Naive thymus-derived CD8-positive, alpha-beta T cell (primary cell): ENCODE results near the gene BCR. TPM values are rescaled to one million over a fixed set of nuclear protein-coding genes. Genes with fewer than 3 reads are reported as not detected.

Experiments used
- ATAC-seq, 2 donors: fragments of 150-1000 bp; cut with Tn5 transposase in 1 of 2; sonication (Bioruptor Pico), chemical (Tn5 transposase) in 1 of 2; 1 replicate in 1 of 2; 2 replicates in 1 of 2; pipeline ENCODE4 v1.10.0; 2021; ENCODE audit warnings: mild to moderate bottlenecking in 2 of 2, moderate library complexity in 2 of 2
- POLR2A ChIA-PET: fragments of 350-600 bp; sonication (Branson Sonifier 250); formaldehyde crosslinking; loops from one replicate; lab custom pipeline; 2021; ENCODE audit warnings: antibody characterized with exemption; lab: Charles Lee
- DNase-seq, 10 donors: peaks; one replicate each; pipeline versions ENCODE4 v3.0.0 to v3.0.0-alpha.2; 2020 to 2022
- H3K27ac Mint-ChIP-seq, 10 donors: one replicate each; pipeline ENCODE4 v1.8.0; 2020 to 2022; ENCODE audit warnings: mild to moderate bottlenecking in 10 of 10, mixed read lengths in 10 of 10, moderate library complexity in 4 of 10, inconsistent platforms in 1 of 10
- H3K27me3 Mint-ChIP-seq, 5 donors: one replicate each; pipeline ENCODE4 v1.8.0; 2021 to 2022; ENCODE audit warnings: mixed read lengths in 5 of 5
- H3K36me3 Mint-ChIP-seq, 3 donors: one replicate each; pipeline ENCODE4 v1.8.0; 2020 to 2022; ENCODE audit warnings: mixed read lengths in 3 of 3, mild to moderate bottlenecking in 2 of 3, inconsistent platforms in 1 of 3
- H3K4me1 Mint-ChIP-seq, 4 donors: one replicate each; pipeline ENCODE4 v1.8.0; 2021 to 2022; ENCODE audit warnings: mixed read lengths in 4 of 4
- H3K4me3 Mint-ChIP-seq, 10 donors: one replicate each; pipeline ENCODE4 v1.8.0; 2020 to 2022; ENCODE audit warnings: mild to moderate bottlenecking in 10 of 10, mixed read lengths in 10 of 10, moderate library complexity in 6 of 10, inconsistent platforms in 1 of 10
- H3K9me3 Mint-ChIP-seq, 9 donors: one replicate each; pipeline ENCODE4 v1.8.0; 2020 to 2022; ENCODE audit warnings: mixed read lengths in 9 of 9, mild to moderate bottlenecking in 3 of 9, inconsistent platforms in 1 of 9, moderate library complexity in 1 of 9
- polyA plus RNA-seq, 3 donors: library from polyadenylated mRNA; unstranded; fragments of 300-500 nt; fragmentation: Illumina TruSeq; gene quantifications; one replicate each; pipeline ENCODE4 v1.2.3, GENCODE V29; 2021
- total RNA-seq, 8 experiments: library from RNA in 2 of 8; stranded (reverse) in 2 of 8; gene quantifications; one replicate each; pipeline ENCODE4 v1.2.3 and lab custom pipeline; 2021 to 2026

The BCR gene
- total and polyA plus RNA-seq, 5 experiments from 2014 or later = 3.8 to 76.9 (median 18.3) TPM

DNA sequence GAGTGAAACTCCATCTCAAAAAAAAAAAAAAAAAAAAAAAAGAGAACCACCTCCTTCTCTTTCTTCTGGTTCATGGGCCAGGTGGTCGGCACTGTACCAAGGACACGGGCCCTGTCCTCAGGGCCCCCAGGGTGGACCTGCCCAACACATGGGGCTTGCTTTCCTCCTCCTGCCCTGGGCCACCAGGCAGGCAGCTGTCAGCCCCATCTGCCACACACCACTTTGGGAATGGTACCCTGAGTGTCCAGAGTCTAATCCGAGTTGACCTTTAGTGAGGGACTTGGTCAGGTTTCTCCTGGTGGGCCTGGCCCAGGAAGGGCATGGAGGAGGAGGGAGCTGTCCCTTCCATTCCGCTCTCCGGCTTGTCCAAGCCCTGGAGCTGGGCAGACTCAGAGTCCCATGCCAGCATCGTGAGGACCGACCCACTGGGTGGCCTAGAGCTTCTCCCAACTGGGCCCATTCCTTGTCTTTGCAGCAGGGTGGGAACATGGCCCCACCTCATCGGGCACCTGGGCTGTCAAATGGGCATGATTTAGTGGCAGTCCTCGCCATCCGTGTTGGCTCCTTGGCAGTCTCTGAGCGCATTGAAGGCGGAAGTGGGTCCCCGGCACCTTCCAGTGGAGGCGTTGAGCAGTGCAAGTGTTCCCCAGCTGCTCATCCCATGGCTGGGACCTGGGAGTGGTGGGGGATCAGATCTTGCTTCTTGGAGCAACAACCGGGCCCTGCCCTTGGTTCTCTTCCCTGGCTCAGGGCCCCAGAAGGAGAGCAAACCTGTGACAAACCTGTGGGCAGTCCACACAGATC is 94.8 kb downstream of the BCR start:
- H3K27me3 Mint-ChIP-seq = no peaks in the 10 kb centered on the region
- no peak overlapping the region for H3K4me3 Mint-ChIP-seq
- POLR2A ChIA-PET = no interaction called here
- no peak for ATAC-seq
- peaks cover 0 to 44% (median 4%) of the 10 kb centered on the region in 4 donors for H3K4me1 Mint-ChIP-seq
- H3K36me3 Mint-ChIP-seq = peaks cover 0 to 54% (median 2%) of the 10 kb centered on the region in 3 donors
- no peak for DNase-seq
- H3K27ac Mint-ChIP-seq = peak overlapping the region in 4 of 10 donors; percentile 19 to 92 (median 44)
- no peaks in the 10 kb centered on the region for H3K9me3 Mint-ChIP-seq

- Mint-ChIP-seq H3K4me1 (peaks cover under 1 to 43% (median 8%) of the 10 kb centered on the region in 4 donors), H3K27ac (peak overlapping the region in 7 of 10 donors; percentile 19 to 92 (median 58)), H3K36me3 (peaks cover 0 to 54% (median 2%) of the 10 kb centered on the region in 3 donors), H3K27me3 (no peaks in the 10 kb centered on the region), H3K9me3 (no peaks in the 10 kb centered on the region), H3K4me3 (no peak overlapping the region)
- POLR2A ChIA-PET = no interaction called here
- ATAC-seq (no peak), DNase-seq (no peak)
These were observed 95.4 kb downstream of the BCR start for GRCh38 chr22:23275751-23276150.

- H3K27ac Mint-ChIP-seq = peak overlapping the region in 6 of 10 donors; percentile 5 to 91 (median 54)
- H3K4me3 Mint-ChIP-seq = no peak overlapping the region
- POLR2A ChIA-PET = interaction anchor here (0.7 to 1.6 kb wide), 2 partner anchors 96 to 270 kb away, joined by 3 to 4 read pairs; no protein-coding TSS in a partner anchor
- no peaks in the 10 kb centered on the region for H3K9me3 Mint-ChIP-seq
- no peaks in the 10 kb centered on the region for H3K27me3 Mint-ChIP-seq
- ATAC-seq (no peak), DNase-seq (peak in 1 of 10 donors; percentile 10)
- H3K4me1 Mint-ChIP-seq = peaks cover 2 to 47% (median 14%) of the 10 kb centered on the region in 4 donors
- peaks cover 0 to 44% (median 2%) of the 10 kb centered on the region in 3 donors for H3K36me3 Mint-ChIP-seq
These were observed 96.6 kb downstream of the BCR start for GRCh38 chr22:23276656-23277582.

DNA sequence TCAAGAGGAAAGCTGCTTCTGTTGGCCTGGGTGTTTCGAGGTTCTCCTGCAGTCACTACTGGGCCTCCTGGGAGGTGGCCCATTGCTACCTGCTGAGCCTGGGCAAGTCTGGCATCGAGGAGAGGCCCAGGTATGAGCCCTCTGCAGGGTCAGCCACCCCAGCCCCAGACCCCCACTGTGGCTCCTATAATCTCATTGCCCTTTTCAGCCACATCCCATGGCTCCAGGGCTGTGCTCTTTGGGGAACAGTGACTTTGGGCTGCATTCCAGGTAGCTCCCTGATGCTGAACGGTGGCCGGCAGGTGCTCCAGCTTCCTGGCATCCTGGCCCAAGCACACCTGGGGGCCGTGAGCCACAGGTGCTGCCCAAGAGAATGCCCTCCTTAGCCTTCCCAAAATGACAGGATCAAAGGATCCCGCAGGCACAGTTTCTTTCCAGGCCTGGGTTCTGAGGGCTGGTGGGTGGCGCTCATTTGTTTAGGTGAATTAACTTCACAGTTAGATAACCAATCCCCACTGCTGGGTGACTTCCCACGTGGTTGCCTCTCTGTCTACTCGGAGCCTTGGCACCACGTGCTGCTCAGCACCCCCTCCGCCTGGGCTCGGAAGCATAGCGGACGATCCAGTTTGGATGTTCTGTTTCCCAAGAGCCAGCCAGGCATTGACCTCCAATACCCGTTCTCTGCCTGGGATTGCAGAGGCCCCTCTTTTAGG is 97.4 kb downstream of the BCR start:
- POLR2A ChIA-PET = interaction anchor here (1.6 kb wide), 1 partner anchor 97 kb away, joined by 4 read pairs; no protein-coding TSS in a partner anchor
- Mint-ChIP-seq H3K27me3 (no peaks in the 10 kb centered on the region), H3K4me3 (no peak overlapping the region), H3K27ac (peak overlapping the region in 4 of 10 donors; percentile 31 to 91 (median 64)), H3K9me3 (no peaks in the 10 kb centered on the region), H3K36me3 (peaks cover 0 to 40% (median 2%) of the 10 kb centered on the region in 3 donors), H3K4me1 (peaks cover 2 to 50% (median 15%) of the 10 kb centered on the region in 4 donors)
- no peak for DNase-seq
- ATAC-seq = no peak

DNA sequence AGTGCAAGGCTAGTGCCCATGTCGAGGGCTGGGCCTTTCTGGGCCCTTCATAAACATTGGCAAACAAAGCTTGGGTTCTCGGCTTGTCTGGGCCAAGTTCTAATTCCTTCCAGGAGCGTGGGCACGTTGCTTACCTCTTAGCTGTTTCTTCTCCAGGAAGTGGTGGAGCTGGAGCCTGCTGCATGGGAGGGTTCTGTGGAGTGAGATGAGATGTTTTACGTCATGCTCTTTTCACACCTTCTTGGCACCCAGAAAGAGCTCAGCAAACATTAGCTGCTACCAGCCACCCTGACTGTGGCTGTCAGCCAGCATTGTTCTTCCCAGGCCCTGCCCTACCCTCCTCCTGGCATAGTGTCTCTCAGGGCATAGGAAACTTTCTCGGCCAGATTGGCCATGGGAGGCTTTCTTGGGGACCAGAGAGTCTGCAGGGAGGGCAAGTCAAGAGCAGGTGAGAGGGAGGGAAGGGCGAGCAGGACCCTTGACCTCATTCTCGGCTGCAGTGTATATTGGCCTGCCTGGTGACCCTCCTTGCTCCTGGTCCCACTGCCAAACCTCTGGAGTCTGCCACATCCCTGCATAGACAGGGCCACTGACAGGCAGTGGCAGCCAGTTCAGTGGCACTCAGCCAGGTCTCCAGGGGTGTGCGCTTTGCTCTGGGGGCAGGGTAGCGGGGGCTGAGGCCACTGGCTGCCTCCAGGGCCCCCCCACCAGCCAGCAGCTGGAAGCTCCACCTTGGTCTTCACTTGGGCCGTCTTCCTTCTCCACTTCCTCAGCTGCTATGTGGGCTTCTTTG is 98.8 kb downstream of the BCR start:
- Mint-ChIP-seq H3K4me1 (peaks cover 2 to 50% (median 15%) of the 10 kb centered on the region in 4 donors), H3K27ac (peak overlapping the region; percentile 16 to 91 (median 64)), H3K36me3 (peaks cover 0 to 28% (median 0%) of the 10 kb centered on the region in 3 donors), H3K4me3 (peak overlapping the region in 1 of 10 donors; percentile 43), H3K27me3 (no peaks in the 10 kb centered on the region), H3K9me3 (no peaks in the 10 kb centered on the region)
- ATAC-seq (peak in 1 of 2 donors; percentile 46), DNase-seq (peak in 2 of 10 donors; percentile 21 to 41)
- POLR2A ChIA-PET = interaction anchor here (0.6 to 1.6 kb wide), 3 partner anchors 36 to 105 kb away, joined by 3 to 4 read pairs (median 4); no protein-coding TSS in a partner anchor

- H3K27me3 Mint-ChIP-seq = no peaks in the 10 kb centered on the region
- H3K36me3 Mint-ChIP-seq = peaks cover 0 to 25% (median 2%) of the 10 kb centered on the region in 3 donors
- H3K4me1 Mint-ChIP-seq = peaks cover 2 to 50% (median 15%) of the 10 kb centered on the region in 4 donors
- POLR2A ChIA-PET = interaction anchor here (0.6 to 1.1 kb wide), 2 partner anchors 36 to 105 kb away, joined by 3 to 4 read pairs; no protein-coding TSS in a partner anchor
- DNase-seq = no peak
- peak overlapping the region in 9 of 10 donors; percentile 16 to 91 (median 63) for H3K27ac Mint-ChIP-seq
- no peak overlapping the region for H3K4me3 Mint-ChIP-seq
- ATAC-seq = no peak
- no peaks in the 10 kb centered on the region for H3K9me3 Mint-ChIP-seq
These were observed 99.5 kb downstream of the BCR start for GRCh38 chr22:23279781-23280180.

DNA sequence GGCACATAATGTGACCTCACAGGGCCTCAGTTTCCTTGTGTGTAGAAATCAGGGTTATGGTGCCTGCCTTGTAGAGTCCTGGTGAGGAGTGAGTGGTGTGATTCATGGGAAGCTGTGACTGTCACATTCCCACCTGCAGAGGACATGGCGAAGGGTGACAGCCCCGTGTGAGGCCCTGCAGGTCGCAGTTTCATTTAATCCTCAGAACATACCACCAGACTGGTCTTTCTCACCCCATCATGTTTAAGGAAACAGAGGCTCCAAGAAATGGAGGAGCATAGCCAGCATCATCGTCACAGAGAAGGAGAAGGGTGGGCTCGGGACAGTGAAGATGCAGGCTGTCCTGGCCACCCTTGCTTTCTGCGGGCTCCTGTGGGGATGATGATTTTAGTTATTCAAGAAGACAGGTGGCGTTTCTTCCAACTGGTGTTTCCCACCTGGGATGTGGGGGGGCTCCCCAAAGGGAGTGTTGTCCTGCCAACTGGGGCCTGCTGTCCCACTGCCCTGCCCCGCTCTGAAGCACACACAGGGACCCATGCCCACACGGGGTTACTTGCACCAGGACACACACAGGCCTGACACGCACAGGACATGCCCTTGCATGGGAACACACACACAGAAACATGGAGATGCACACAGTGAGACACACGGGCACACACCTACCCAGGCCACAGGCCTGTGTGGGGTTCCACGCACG is 100.2 kb downstream of the BCR start:
- no peaks in the 10 kb centered on the region for H3K27me3 Mint-ChIP-seq
- ATAC-seq (no peak), DNase-seq (no peak)
- H3K9me3 Mint-ChIP-seq = no peaks in the 10 kb centered on the region
- peaks cover 0 to 26% (median 2%) of the 10 kb centered on the region in 3 donors for H3K36me3 Mint-ChIP-seq
- peak overlapping the region in 8 of 10 donors; percentile 13 to 91 (median 52) for H3K27ac Mint-ChIP-seq
- POLR2A ChIA-PET = no interaction called here
- peaks cover 2 to 50% (median 15%) of the 10 kb centered on the region in 4 donors for H3K4me1 Mint-ChIP-seq
- peak overlapping the region in 1 of 10 donors; percentile 24 for H3K4me3 Mint-ChIP-seq

- POLR2A ChIA-PET = no interaction called here
- no peak for DNase-seq
- Mint-ChIP-seq H3K27me3 (no peaks in the 10 kb centered on the region), H3K4me3 (no peak overlapping the region), H3K27ac (peak overlapping the region in 4 of 10 donors; percentile 13 to 91 (median 52)), H3K9me3 (no peaks in the 10 kb centered on the region), H3K4me1 (peaks cover 2 to 47% (median 15%) of the 10 kb centered on the region in 4 donors), H3K36me3 (peaks cover 0 to 25% (median 2%) of the 10 kb centered on the region in 3 donors)
- ATAC-seq = no peak
These were observed 100.7 kb downstream of the BCR start for GRCh38 chr22:23281053-23281405.

- Mint-ChIP-seq H3K4me1 (peaks cover 2 to 46% (median 14%) of the 10 kb centered on the region in 4 donors), H3K9me3 (no peaks in the 10 kb centered on the region), H3K27me3 (no peaks in the 10 kb centered on the region), H3K4me3 (peak overlapping the region in 1 of 10 donors; percentile 7), H3K36me3 (peaks cover 0 to 25% (median 2%) of the 10 kb centered on the region in 3 donors), H3K27ac (peak overlapping the region in 5 of 10 donors; percentile 53 to 91 (median 69))
- ATAC-seq = peak; percentile 80 to 88
- DNase-seq = peak; percentile 62 to 90 (median 76)
- POLR2A ChIA-PET = interaction anchor here (0.9 to 1.5 kb wide), 5 partner anchors 38 to 105 kb away, joined by 3 to 9 read pairs (median 5); partner anchors contain the start of gene BCR
These were observed 101.2 kb downstream of the BCR start for GRCh38 chr22:23281406-23282088.

DNA sequence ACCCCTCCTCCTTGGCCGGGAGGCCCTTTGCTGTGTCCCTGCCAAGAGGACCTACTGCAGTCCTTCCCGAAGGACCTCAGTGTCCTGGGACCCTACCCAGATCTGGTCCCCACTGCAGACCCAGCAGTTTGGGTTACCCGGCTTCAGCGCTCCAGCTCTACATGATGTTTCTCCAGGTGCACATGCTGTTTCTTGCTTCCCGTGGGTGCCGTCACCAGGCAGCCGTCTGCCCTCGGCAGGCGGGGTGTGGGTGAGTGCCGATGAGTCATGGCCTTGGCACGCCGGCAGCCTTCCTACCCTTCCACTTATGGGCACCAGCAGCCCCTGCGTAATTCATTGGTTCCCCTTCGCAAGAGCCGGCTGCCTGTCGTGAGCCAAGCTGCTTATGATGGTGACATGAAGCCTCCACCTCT is 101.8 kb downstream of the BCR start:
- no peaks in the 10 kb centered on the region for H3K27me3 Mint-ChIP-seq
- H3K4me3 Mint-ChIP-seq = no peak overlapping the region
- DNase-seq = peak in 1 of 10 donors; percentile 13
- POLR2A ChIA-PET = interaction anchor here (0.9 to 1.5 kb wide), 5 partner anchors 39 to 105 kb away, joined by 3 to 9 read pairs (median 5); partner anchors contain the start of gene BCR
- H3K4me1 Mint-ChIP-seq = peaks cover 2 to 40% (median 14%) of the 10 kb centered on the region in 4 donors
- no peak for ATAC-seq
- no peaks in the 10 kb centered on the region for H3K9me3 Mint-ChIP-seq
- peaks cover 0 to 28% (median 2%) of the 10 kb centered on the region in 3 donors for H3K36me3 Mint-ChIP-seq
- peak overlapping the region in 4 of 10 donors; percentile 53 to 91 (median 69) for H3K27ac Mint-ChIP-seq
